ENCODE measurements around the gene JOSD1. TPM values are rescaled to one million over a fixed set of nuclear protein-coding genes. Genes with fewer than 3 reads are reported as not detected.

Gene JOSD1
- total RNA-seq, 1 donor from 2014 or later: 18.7 TPM

DNA sequence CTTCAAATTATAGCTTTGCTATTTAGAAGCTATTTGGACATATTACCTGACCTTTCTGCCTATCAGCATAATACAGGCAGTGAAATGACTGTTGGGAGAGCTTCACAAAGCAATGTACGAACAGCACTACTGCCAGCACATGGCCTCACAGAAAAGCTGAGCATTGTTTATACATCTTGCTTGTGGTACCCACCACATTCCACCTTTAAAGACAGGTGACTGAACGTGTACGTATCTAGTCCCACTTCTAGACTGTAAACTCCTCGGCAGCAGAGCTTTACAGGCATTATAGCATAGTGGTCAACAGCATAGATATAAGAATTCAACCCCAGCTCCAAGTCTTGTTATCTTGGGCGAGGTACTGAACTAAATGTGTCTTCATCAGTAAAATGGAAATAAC lies 1.6 kb downstream of the JOSD1 start:
- DNase-seq: no peak
- peak overlapping the region; percentile 85 for H3K4me3 ChIP-seq
- peaks cover 71% of the 10 kb centered on the region for H3K4me1 ChIP-seq
- intact Hi-C loops (cut with micrococcal nuclease): no loop called here
- TF ChIP-seq CTCF (IDR thresholded peaks at IDR 0.05; ENCODE audit: borderline replicate concordance): no peak
- no peaks in the 10 kb centered on the region for H3K9me3 ChIP-seq (replicated peaks)
- H3K27me3 ChIP-seq (ENCODE audit: low read depth): no peaks in the 10 kb centered on the region
- H3K27ac ChIP-seq (replicated peaks): peak overlapping the region; percentile 95
- H3K36me3 ChIP-seq: peaks cover 6% of the 10 kb centered on the region

DNA sequence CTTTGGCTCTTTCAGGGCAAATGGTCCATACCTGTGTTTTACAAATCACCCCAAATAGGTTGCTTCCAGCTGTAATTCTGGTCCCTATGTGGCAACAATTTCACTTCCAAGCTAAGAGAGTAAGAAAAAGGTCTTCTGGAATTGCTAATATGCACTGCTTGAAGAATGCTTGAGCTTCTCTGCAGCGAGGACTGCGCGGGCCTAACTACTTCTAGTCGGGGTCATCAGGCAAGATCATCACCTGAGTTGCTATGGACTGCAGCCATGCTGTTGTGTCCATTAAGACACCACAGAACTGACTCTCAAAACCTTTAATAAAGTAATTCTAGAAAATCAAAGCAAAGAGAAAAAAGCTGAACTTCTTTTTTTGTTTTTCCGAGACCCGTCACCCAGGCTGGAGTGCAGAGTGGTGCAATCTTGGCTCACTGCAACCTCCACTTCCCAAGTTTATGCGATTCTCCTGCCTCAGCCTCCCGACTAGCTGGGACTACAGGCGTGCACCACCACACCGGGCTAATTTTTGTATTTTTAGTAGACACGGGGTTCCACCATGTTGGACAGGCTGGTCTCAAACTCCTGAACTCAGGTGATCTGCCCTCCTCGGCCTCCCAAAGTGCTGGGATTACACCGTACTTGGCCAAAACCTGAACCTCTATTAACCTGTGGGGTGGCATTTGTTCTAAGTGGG lies 2.2 kb downstream of the JOSD1 start:
- Histone ChIP-seq H3K4me3 (peak overlapping the region; percentile 85), H3K27me3 (ENCODE audit: low read depth) (no peaks in the 10 kb centered on the region), H3K4me1 (peaks cover 75% of the 10 kb centered on the region), H3K36me3 (peaks cover 9% of the 10 kb centered on the region), H3K9me3 (replicated peaks) (no peaks in the 10 kb centered on the region), H3K27ac (replicated peaks) (peak overlapping the region; percentile 95)
- TF ChIP-seq CTCF (IDR thresholded peaks at IDR 0.05; ENCODE audit: borderline replicate concordance): no peak
- no peak for DNase-seq
- intact Hi-C loops (cut with micrococcal nuclease): no loop called here

DNA sequence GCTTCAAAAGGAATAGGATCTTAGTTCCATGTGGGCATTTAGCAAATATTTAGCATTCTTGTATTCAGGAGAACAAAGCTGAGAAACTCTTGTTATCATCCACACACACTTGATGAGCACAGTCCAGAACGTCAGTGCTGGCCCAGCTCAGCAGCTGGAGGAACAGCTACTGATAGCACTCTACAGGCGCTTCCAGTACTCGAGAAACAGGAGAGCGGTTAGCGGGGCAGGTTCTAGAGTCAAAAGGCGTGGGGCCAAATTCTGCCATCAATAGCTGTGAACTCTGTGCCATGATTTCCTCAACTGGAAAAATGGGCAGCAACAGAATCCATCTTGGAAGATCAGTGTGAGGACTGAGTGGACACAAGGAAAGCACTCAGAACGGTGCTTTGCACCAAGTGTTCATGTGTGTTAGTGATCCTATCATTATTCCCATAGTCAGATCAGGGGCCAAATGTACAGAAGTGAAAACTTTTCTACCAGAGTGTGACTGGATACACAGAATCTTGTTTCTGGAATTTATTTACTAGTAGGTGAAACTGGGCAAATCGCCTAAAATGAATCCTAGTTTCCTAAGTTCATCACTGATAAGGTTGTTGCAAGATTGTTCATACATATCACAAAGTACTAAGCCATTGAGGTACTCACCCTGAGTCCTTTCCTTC lies 3.2 kb downstream of the JOSD1 start:
- Histone ChIP-seq H3K4me1 (peaks cover 79% of the 10 kb centered on the region), H3K27me3 (ENCODE audit: low read depth) (no peaks in the 10 kb centered on the region), H3K9me3 (replicated peaks) (no peaks in the 10 kb centered on the region), H3K4me3 (peak overlapping the region; percentile 85), H3K36me3 (peaks cover 9% of the 10 kb centered on the region), H3K27ac (replicated peaks) (peak overlapping the region; percentile 95)
- DNase-seq: no peak
- intact Hi-C loops (cut with micrococcal nuclease): no loop called here
- TF ChIP-seq CTCF (IDR thresholded peaks at IDR 0.05; ENCODE audit: borderline replicate concordance): no peak

DNA sequence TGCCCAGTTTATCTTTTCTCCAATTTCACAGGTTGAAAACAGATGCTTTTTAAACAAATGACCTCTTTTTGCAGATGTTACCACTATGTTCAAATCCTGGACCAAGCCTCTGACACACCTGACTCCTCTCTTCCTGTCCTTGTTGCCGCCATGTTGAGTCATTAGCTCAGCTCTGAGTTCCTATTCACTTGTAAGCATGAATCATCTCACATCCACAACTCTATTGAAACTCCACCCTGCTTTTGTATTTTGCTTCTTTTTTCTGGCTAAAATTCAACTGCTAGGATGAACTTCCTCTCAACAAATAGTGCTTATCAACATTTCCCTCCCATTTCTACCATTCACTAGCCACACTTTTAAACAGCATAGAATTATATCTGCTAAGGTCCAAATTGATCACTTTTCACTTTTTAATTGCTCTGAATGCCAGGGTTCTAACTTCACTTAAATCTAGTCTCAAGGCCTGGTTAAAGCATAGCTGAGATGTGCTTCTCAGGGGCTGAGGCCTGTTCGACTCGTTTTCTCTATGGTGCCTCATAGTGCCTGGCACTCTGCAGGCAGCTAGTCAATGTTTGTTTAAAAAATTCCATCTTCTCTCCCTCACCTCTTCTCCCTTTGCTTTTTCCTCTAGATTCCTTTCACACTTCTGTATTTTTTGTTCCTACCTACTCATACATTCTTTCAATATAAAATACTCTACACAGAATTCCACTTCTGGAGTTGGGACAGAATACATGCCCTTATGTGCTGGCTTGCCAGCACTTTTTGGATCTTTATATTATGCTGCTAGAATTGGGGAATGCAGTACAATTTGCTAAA lies 3.9 kb downstream of the JOSD1 start:
- Histone ChIP-seq H3K27ac (replicated peaks) (peak overlapping the region; percentile 95), H3K27me3 (ENCODE audit: low read depth) (no peaks in the 10 kb centered on the region), H3K36me3 (peaks cover 17% of the 10 kb centered on the region), H3K4me1 (peaks cover 79% of the 10 kb centered on the region), H3K9me3 (replicated peaks) (no peaks in the 10 kb centered on the region), H3K4me3 (peak overlapping the region; percentile 85)
- no peak for DNase-seq
- intact Hi-C loops (cut with micrococcal nuclease): no loop called here
- TF ChIP-seq CTCF (IDR thresholded peaks at IDR 0.05; ENCODE audit: borderline replicate concordance): no peak

GRCh38 chr22:38694940-38695339 lies 5.8 kb downstream of the JOSD1 start:
- no peak for DNase-seq
- Histone ChIP-seq H3K27me3 (ENCODE audit: low read depth) (no peaks in the 10 kb centered on the region), H3K9me3 (replicated peaks) (no peaks in the 10 kb centered on the region), H3K36me3 (peaks cover 28% of the 10 kb centered on the region), H3K27ac (replicated peaks) (no peak overlapping the region), H3K4me3 (no peak overlapping the region), H3K4me1 (peaks cover 65% of the 10 kb centered on the region)
- TF ChIP-seq CTCF (IDR thresholded peaks at IDR 0.05; ENCODE audit: borderline replicate concordance): no peak
- intact Hi-C loops (cut with micrococcal nuclease): no loop called here
